NCI-H526 treated with DMSO at 0.1 percent for 48 hours (cell line): ENCODE data around the gene TBC1D22A.

Experiments
- DNase-seq: peaks from one replicate; lab custom pipeline; 2025; lab: John Stamatoyannopoulos, UW

TBC1D22A gene

DNA sequence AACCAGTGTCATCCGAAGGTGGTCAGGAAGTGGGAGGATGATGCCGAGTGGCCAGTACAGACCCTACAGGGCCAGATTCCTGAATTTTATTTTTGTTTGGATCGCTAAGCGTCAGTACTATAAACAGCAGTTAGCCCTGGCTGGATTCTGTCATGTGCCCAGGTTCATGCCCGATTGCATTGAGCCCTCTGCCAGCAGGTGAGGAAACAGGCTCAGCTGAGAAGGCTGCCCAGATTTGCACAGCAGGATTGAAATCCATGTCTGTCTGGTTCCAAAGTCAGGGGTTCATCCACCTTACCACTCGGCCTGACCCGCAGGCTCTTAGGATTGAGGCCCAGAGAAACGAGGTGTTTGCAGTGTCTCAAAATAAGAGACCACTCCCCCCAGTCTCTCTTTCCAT lies 9.1 kb upstream of the TBC1D22A start:
- no peak for DNase-seq

- DNase-seq: no peak
These were observed 8.7 kb upstream of the TBC1D22A start for GRCh38 chr22:46753761-46754109.

GRCh38 chr22:46754110-46754799 lies 8.2 kb upstream of the TBC1D22A start:
- DNase-seq: no peak

- DNase-seq: no peak
These were observed 7.6 kb upstream of the TBC1D22A start for GRCh38 chr22:46754826-46755225.

DNA sequence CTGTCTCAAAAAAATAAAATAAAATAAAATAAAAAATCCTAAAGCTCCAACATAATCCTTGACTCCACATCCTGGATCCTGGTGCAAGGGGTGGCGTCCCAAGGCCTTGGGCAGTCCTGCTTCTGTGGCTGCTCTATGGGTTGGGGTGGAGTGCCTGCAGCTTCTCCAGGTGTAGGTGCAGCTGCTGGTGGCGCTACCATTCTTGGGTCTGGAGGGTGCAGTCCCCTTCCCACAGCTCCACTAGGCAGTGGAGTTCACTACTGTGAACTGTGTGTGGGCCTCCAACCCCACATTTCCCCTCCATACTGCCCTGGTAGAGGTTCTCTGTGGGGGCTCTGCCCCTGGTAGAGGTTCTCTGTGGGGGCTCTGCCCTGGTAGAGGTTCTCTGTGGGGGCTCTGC lies 6.9 kb upstream of the TBC1D22A start:
- DNase-seq: no peak

DNA sequence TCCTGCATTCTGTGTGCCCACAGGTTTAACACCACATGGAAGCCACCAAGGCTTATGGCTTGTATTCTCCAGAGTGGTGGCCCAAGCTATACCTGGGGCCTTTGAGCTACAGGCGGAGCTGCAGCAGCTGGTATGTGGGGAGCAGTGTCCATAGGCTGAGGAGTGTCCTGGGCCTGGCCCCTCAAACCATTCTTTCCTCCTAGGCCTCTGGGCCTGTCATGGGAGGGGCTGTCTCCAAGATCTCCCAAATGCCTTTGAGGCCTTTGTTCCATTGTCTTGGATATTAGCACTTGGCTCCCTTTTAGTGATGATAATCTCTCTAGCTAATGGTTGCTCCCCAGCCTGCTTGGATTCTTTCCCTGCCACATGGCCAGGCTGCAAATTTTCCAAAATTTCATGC lies 6.4 kb upstream of the TBC1D22A start:
- DNase-seq: no peak

- DNase-seq: no peak
These were observed 5.3 kb upstream of the TBC1D22A start for GRCh38 chr22:46757104-46757503.

DNA sequence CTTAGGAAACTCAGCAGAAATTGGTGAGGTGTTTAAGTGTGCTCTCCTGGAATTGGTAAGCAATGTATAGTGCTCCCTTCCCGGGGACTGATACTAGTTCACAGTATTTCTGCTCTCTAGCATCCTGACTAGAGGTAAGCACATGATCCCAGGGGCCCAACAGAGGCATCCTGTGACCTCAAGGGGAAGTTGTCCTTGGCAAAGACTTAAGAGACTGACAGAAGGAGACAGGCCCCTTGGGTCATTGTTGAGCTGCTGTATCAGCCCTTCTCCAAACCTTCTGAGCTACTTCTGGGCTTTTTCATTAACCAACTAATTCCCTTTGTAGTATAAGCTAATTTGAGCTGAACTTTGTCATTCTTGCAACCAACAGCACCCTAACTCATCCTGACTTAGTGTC lies 4.3 kb upstream of the TBC1D22A start:
- no peak for DNase-seq

DNA sequence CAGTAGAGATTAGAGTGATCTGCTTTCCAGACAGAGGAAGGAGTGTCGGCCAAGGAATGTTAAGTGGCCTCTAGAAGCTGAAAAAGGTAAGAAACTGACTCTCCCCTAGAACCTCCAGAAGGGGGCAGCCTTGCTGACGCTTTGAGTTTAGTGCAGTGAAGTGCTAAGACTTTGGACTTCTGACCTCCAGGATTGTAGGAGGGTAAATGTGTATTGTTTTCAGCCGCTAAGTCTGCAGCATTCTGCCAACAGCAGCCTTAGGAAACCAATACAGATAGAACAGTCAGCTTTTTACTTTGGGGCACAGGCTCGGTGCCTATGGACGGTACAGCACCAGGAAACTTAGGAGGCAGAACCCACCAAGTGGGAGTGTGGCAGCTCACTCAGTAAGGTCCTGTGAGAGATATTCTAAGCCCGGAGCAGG lies 3.6 kb upstream of the TBC1D22A start:
- DNase-seq: peak; percentile 7

GRCh38 chr22:46761017-46761416 lies 1.4 kb upstream of the TBC1D22A start:
- DNase-seq: no peak

DNA sequence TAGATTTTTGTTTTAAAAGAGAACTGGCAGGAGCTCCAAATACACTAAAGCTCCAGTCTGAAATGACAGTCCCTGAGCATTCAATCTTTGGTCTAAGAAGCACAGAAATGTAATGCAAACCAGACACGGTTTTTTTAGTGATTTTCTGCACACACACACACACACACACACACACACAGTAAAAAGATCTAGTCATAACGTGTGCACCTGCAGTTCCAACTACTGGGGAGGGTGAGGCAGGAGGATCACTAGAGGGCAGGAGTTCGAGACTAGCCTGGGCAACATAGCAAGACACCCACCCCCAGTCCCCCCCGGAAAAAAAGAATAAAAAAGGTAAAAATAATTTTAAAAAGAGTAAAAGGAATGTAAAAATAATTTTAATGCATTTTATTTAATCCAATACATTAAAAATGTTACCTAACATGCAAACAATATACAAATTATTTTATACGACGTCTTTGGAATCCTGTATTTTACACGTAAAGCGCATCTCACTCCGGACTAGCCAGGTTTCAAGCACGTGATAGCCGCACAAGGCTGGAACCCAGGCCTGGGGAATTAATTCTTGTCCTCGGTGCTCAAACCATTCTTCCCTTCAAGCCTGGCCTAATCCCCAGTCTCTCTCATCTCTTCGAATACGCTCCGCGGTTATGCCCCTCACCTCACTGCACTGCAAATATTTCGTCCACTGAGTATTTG lies 762 bp upstream of the TBC1D22A start:
- no peak for DNase-seq

- no peak for DNase-seq
These were observed 728 bp downstream of the TBC1D22A start for GRCh38 chr22:46763051-46763705.

DNA sequence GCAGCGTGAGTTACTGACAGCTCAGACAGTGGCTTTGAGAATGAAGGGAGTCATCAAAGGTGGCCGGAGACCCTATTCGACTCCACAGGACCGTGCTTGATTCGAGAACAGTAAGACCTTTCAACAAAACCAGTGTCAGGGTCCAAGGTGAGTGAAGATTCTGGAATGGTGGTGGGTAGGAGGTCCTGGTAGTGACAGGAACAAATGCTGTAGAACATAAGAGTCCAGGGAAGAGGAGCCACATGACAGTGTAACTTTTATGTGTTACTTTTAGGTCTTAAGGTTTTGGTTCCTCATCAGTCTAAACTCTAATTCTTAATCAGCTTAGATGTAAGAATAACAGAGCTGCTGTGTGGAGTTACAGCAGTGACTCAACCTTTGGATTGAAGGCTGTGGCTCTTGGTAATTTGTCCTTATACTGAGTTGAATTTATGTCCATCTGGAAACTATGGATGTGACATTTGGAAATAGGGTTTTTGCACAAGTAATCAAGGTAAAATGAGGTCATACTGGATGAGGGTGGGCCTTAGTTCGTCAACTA lies 1.8 kb downstream of the TBC1D22A start:
- no peak for DNase-seq

DNA sequence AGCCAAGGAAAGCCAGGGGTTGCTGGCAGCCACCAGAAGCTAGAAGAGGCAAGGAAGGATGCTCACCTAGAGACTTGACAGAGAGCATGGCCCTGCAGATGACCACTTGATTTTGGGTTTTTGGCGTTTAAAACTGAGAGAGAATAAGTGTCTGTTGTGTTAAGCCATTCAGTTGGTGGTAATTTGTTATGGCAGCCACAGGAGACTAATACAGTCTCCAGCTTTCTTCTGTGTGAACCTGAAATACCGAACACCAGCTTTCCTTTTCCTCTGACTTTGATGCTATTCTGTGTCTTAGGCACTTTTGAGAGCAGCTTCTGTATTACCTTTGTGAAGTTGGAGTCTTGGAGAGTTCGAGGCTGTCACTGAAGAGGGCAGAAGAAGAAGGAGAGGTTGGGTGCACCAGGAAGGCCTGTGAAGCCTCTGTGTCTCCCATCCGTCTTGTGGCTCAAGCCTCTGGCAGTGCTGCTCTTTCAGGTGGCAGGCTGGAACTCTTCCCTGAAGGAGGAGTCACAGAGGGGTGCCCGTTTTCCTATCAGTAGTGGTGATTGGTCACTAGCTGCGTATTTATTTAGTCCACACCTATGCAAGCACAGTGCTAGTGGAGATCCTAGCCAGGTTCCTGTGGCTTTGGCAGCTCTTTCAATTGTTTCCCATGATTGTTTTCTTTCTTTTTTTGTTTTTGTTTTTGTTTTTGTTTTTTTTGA lies 2.5 kb downstream of the TBC1D22A start:
- DNase-seq: no peak

GRCh38 chr22:46766611-46767010 lies 4.2 kb downstream of the TBC1D22A start:
- no peak for DNase-seq

DNA sequence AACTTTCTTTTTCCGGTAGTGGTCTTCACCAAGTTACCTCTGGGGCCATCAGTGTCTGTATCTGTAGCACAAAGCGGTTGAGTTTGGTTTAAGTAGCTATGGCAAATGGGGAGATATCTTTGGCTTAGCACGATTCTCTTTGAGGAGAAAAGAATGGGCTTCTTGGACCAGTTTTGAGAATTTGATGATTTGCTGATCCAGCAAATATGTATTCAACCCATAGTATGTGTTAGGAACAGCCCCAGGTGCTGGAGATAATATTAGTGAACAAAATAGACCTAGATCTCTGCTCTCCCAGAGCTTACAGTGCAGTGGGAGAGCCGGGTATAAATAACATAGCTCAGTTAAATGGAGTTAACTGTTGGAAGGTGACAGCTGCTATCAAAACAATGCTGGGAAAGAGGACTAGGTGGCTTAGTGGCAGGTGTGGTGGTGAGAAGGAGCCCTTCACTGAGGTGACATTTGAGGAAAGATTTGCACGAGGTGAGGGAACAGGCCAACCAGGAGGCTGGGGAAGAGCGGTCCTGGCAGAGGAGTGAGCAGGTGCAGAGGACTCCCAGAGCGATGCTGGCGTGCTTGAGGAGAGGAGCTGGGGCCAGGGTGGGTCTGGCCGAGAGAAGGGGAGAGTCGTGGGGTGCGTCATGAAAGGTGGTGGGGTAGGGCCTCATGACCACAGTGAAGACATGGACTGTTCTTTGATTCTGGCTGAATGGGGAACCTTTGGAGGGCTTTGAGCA lies 5.0 kb downstream of the TBC1D22A start:
- DNase-seq: no peak

GRCh38 chr22:46769191-46769675 lies 6.8 kb downstream of the TBC1D22A start:
- peak; percentile 69 for DNase-seq

GRCh38 chr22:46769706-46770105 lies 7.3 kb downstream of the TBC1D22A start:
- no peak for DNase-seq

DNA sequence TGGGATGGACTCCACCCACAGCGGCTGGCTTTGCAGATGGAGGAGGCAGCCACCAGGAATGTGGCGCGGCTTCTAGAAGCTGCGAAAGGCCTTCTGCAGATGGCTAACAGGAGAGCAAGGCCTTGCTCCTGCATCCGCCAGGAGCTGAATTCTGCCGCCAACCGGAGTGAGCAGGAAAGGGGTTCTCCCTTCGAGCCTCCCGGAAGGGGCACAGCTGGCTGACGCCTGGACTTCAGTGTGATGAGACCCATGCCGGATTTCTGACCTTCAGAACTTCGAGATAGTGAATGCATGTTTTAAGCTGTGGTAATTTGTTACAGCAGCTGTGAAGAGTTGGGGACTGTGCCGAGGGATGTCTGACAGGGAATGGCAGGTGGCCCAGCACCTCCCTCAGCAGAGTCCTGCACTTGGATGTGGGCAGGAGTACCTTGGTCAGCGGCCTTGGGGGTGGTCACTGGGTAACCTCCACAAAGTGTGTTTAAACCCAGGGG lies 7.7 kb downstream of the TBC1D22A start:
- DNase-seq: no peak

GRCh38 chr22:46770726-46771125 lies 8.3 kb downstream of the TBC1D22A start:
- DNase-seq: no peak

- DNase-seq: no peak
These were observed 10.6 kb downstream of the TBC1D22A start for GRCh38 chr22:46773076-46773475.
